Stimulated activated naive CD8-positive, alpha-beta T cell treated with anti-CD3 and anti-CD28 coated beads, Interleukin-15, amount 100 ng/mL, for 72 hours (primary cell): ENCODE results near the gene BLOC1S6.
A peak's percentile ranks its signal among the peaks of the same experiment; 100 is the strongest.
"Not testable (repeated sequence)": the region's sequence is repeated elsewhere in the genome, so short reads cannot be mapped to it uniquely, and the experiment has no call there.

Experiments used
- ATAC-seq: fragments of 150-1000 bp; cut with Tn5 transposase; 2 replicates; pipeline ENCODE4 v1.10.0; 2021; ENCODE audit warnings: mild to moderate bottlenecking, moderate library complexity
- DNase-seq, 2 donors: peaks; one replicate each; pipeline ENCODE4 v3.0.0; 2021 to 2022
- H3K27ac Mint-ChIP-seq, 2 donors: one replicate each; pipeline ENCODE4 v1.8.0; 2022; ENCODE audit warnings: mild to moderate bottlenecking in 2 of 2, mixed read lengths in 2 of 2, moderate library complexity in 2 of 2
- H3K27me3 Mint-ChIP-seq: one replicate; pipeline ENCODE4 v1.8.0; 2022; ENCODE audit warnings: mixed read lengths
- H3K4me1 Mint-ChIP-seq: one replicate; pipeline ENCODE4 v1.8.0; 2022; ENCODE audit warnings: mild to moderate bottlenecking, mixed read lengths
- H3K4me3 Mint-ChIP-seq, 2 donors: one replicate each; pipeline ENCODE4 v1.8.0; 2022; ENCODE audit warnings: mild to moderate bottlenecking in 2 of 2, mixed read lengths in 2 of 2, moderate library complexity in 1 of 2
- H3K9me3 Mint-ChIP-seq, 2 donors: one replicate each; pipeline ENCODE4 v1.8.0; 2022; ENCODE audit warnings: mixed read lengths in 2 of 2

The BLOC1S6 gene

GRCh38 chr15:45645026-45645980 lies 58.1 kb downstream of the BLOC1S6 start:
- peak overlapping the region; percentile 14 to 55 for H3K4me3 Mint-ChIP-seq
- no peaks in the 10 kb centered on the region for H3K27me3 Mint-ChIP-seq
- H3K27ac Mint-ChIP-seq = peak overlapping the region; percentile 21 to 79
- peaks cover 67% of the 10 kb centered on the region for H3K4me1 Mint-ChIP-seq
- H3K9me3 Mint-ChIP-seq = peaks cover 0 to 4% of the 10 kb centered on the region in 2 donors
- DNase-seq (peak in 1 of 2 donors; percentile 57), ATAC-seq (peak; percentile 91)

GRCh38 chr15:45646220-45646619 lies 59.0 kb downstream of the BLOC1S6 start:
- DNase-seq (no peak), ATAC-seq (no peak)
- peaks cover 0 to 6% of the 10 kb centered on the region in 2 donors for H3K9me3 Mint-ChIP-seq
- H3K4me3 Mint-ChIP-seq = peak overlapping the region in 1 of 2 donors; percentile 22
- peaks cover 58% of the 10 kb centered on the region for H3K4me1 Mint-ChIP-seq
- peak overlapping the region in 1 of 2 donors; percentile 79 for H3K27ac Mint-ChIP-seq
- H3K27me3 Mint-ChIP-seq = no peaks in the 10 kb centered on the region

GRCh38 chr15:45647828-45648227 lies 60.6 kb downstream of the BLOC1S6 start:
- Mint-ChIP-seq H3K27ac (no peak overlapping the region), H3K4me3 (no peak overlapping the region), H3K4me1 (peaks cover 44% of the 10 kb centered on the region), H3K27me3 (no peaks in the 10 kb centered on the region), H3K9me3 (peaks cover 0 to 6% of the 10 kb centered on the region in 2 donors)
- ATAC-seq (no peak), DNase-seq (no peak)

- H3K4me1 Mint-ChIP-seq = peaks cover 49% of the 10 kb centered on the region
- H3K4me3 Mint-ChIP-seq = no peak overlapping the region
- DNase-seq (no peak), ATAC-seq (no peak)
- peaks cover 0 to 6% of the 10 kb centered on the region in 2 donors for H3K9me3 Mint-ChIP-seq
- H3K27me3 Mint-ChIP-seq = no peaks in the 10 kb centered on the region
- peak overlapping the region in 1 of 2 donors; percentile 63 for H3K27ac Mint-ChIP-seq
Observed at GRCh38 chr15:45648521-45649200, 61.5 kb downstream of the BLOC1S6 start.

GRCh38 chr15:45650007-45650406 lies 62.8 kb downstream of the BLOC1S6 start:
- not testable (repeated sequence) for H3K4me3 Mint-ChIP-seq, H3K9me3 Mint-ChIP-seq

GRCh38 chr15:45650889-45651525 lies 63.8 kb downstream of the BLOC1S6 start:
- Mint-ChIP-seq H3K4me1 (peaks cover 37% of the 10 kb centered on the region), H3K9me3 (peaks cover 0 to 6% of the 10 kb centered on the region in 2 donors), H3K27ac (no peak overlapping the region)

More at GRCh38 chr15:45650007-45650406, 62.8 kb downstream of the BLOC1S6 start:
- H3K27me3 Mint-ChIP-seq, DNase-seq: not testable (repeated sequence)
- ATAC-seq = peak; percentile 40
- H3K4me1 Mint-ChIP-seq = peaks cover 46% of the 10 kb centered on the region
- H3K27ac Mint-ChIP-seq = peak overlapping the region in 1 of 2 donors; percentile 40

GRCh38 chr15:45653702-45654424 lies 66.7 kb downstream of the BLOC1S6 start:
- H3K4me1 Mint-ChIP-seq = peaks cover 41% of the 10 kb centered on the region

More at GRCh38 chr15:45650889-45651525, 63.8 kb downstream of the BLOC1S6 start:
- Mint-ChIP-seq H3K4me3 (no peak overlapping the region), H3K27me3 (no peaks in the 10 kb centered on the region)
- no peak for DNase-seq
- ATAC-seq = peak; percentile 62

GRCh38 chr15:45654749-45655148 lies 67.6 kb downstream of the BLOC1S6 start:
- H3K27me3 Mint-ChIP-seq = no peaks in the 10 kb centered on the region

More at GRCh38 chr15:45653702-45654424, 66.7 kb downstream of the BLOC1S6 start:
- DNase-seq (no peak), ATAC-seq (no peak)
- H3K4me3 Mint-ChIP-seq = no peak overlapping the region
- H3K27me3 Mint-ChIP-seq = no peaks in the 10 kb centered on the region
- H3K27ac Mint-ChIP-seq = no peak overlapping the region
- H3K9me3 Mint-ChIP-seq = peaks cover 0 to 6% of the 10 kb centered on the region in 2 donors

GRCh38 chr15:45657254-45657653 lies 70.1 kb downstream of the BLOC1S6 start:
- Mint-ChIP-seq H3K9me3 (no peaks in the 10 kb centered on the region), H3K4me1 (peaks cover 49% of the 10 kb centered on the region), H3K4me3 (no peak overlapping the region), H3K27me3 (no peaks in the 10 kb centered on the region), H3K27ac (no peak overlapping the region)
- ATAC-seq = no peak
- DNase-seq = no peak

More at GRCh38 chr15:45654749-45655148, 67.6 kb downstream of the BLOC1S6 start:
- ATAC-seq = no peak
- no peak for DNase-seq
- Mint-ChIP-seq H3K27ac (no peak overlapping the region), H3K4me3 (no peak overlapping the region), H3K4me1 (peaks cover 46% of the 10 kb centered on the region), H3K9me3 (peaks cover 0 to 6% of the 10 kb centered on the region in 2 donors)

GRCh38 chr15:45657764-45658545 lies 70.8 kb downstream of the BLOC1S6 start:
- DNase-seq (no peak), ATAC-seq (no peak)
- no peaks in the 10 kb centered on the region for H3K27me3 Mint-ChIP-seq
- H3K27ac Mint-ChIP-seq = peak overlapping the region in 1 of 2 donors; percentile 66
- no peaks in the 10 kb centered on the region for H3K9me3 Mint-ChIP-seq
- peaks cover 47% of the 10 kb centered on the region for H3K4me1 Mint-ChIP-seq
- no peak overlapping the region for H3K4me3 Mint-ChIP-seq
